ENCODE measurements around the gene PPP2R2B. TPM values are rescaled to one million over a fixed set of nuclear protein-coding genes. Genes with fewer than 3 reads are reported as not detected.

Gene PPP2R2B
- total RNA-seq, 1 experiment from 2014 or later = not detected

DNA sequence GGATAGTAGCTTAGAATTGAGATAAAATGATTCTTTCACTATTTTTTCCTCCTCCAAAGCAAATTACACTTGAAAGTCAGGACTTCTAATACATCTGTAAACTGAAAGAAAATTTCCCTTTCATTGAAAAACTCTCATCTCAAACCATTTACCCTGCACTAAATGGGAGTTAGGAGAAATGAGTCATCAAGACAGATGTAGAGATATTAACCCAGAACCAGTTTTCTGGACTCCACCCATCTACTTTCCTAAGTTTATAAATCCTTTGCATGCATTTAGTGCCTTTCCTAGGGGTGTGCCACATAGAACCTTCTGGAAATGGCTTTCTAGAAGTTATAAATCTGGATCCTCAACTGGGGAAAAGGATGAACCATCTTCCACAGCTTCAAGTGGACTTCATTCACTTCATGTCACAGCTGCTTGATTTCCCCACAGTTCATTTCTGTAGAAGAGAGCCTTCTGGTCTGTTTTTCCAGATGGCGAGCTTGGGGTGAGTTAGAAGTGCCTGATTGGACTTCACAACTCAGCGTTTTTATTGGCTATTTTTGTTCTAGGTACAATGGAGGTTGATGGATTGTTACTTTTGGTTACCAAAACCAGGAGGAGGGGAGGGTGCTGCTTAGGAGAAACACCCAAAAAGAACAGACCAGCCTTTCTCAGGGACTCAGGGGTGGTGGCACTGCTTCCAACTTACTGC, 290.1 kb downstream of the PPP2R2B start:
- no peak for DNase-seq (ENCODE audit: low spot score)
- no TSS peak for BruUV-seq (replicated peaks)
- Histone ChIP-seq H3K4me3 (ENCODE audit: low read depth, low read length, poor library complexity, severe bottlenecking) (no peak overlapping the region), H3K27ac (ENCODE audit: low read depth, low read length, poor library complexity, severe bottlenecking) (no peak overlapping the region), H3K9me3 (ENCODE audit: low read depth, low read length, poor library complexity, severe bottlenecking) (no peaks in the 10 kb centered on the region), H3K36me3 (ENCODE audit: insufficient read depth, low read length, poor library complexity, severe bottlenecking) (no peaks in the 10 kb centered on the region), H3K4me1 (ENCODE audit: insufficient read depth, low read length, poor library complexity, severe bottlenecking) (no peaks in the 10 kb centered on the region), H3K27me3 (replicated peaks; ENCODE audit: insufficient read depth, low read depth, low read length, poor library complexity) (peaks cover 78% of the 10 kb centered on the region)
- intact Hi-C loops (cut with micrococcal nuclease; ENCODE audit: unreplicated experiment) = no loop called here
- CTCF ChIA-PET = no interaction called here
- TF ChIP-seq, protein P1, sequence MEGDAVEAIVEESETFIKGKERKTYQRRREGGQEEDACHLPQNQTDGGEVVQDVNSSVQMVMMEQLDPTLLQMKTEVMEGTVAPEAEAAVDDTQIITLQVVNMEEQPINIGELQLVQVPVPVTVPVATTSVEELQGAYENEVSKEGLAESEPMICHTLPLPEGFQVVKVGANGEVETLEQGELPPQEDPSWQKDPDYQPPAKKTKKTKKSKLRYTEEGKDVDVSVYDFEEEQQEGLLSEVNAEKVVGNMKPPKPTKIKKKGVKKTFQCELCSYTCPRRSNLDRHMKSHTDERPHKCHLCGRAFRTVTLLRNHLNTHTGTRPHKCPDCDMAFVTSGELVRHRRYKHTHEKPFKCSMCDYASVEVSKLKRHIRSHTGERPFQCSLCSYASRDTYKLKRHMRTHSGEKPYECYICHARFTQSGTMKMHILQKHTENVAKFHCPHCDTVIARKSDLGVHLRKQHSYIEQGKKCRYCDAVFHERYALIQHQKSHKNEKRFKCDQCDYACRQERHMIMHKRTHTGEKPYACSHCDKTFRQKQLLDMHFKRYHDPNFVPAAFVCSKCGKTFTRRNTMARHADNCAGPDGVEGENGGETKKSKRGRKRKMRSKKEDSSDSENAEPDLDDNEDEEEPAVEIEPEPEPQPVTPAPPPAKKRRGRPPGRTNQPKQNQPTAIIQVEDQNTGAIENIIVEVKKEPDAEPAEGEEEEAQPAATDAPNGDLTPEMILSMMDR (conservative IDR thresholded peaks at IDR 0.05; ENCODE audit: low read depth, low read length) = no peak
- TF ChIP-seq EZH2 (IDR thresholded peaks at IDR 0.05; ENCODE audit: borderline replicate concordance, low read depth, low read length, poor library complexity, severe bottlenecking) = no peak
- POLR2A ChIA-PET (ENCODE audit: low non-redundant PET) = interaction anchor here (0.7 kb wide), 1 partner anchor 11 kb away, joined by 3 read pairs; no protein-coding TSS in a partner anchor

DNA sequence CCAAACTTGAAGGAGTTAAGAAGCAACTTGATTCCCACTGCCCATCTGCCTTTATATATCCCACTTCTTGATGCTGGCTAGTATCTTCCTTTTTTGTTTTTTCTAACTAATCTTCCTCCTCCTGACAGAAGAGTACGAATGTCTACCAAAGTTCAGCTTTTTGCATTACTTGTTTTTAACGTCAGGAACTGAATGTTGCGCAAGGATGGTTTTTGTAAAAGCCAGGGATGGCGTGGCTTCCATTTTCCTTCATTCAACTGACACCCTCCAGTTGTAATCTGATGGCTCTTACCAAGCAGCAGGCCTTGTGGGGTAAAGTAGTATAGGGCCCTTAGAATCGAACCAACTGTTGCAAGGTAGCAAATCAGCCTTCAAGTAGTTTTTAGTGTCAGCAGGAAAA, 291.8 kb downstream of the PPP2R2B start:
- no peaks in the 10 kb centered on the region for H3K4me1 ChIP-seq (ENCODE audit: insufficient read depth, low read length, poor library complexity, severe bottlenecking)
- ChIA-PET CTCF (no interaction called here), POLR2A (ENCODE audit: low non-redundant PET) (no interaction called here)
- no peak for TF ChIP-seq EZH2 (IDR thresholded peaks at IDR 0.05; ENCODE audit: borderline replicate concordance, low read depth, low read length, poor library complexity, severe bottlenecking)
- TF ChIP-seq, protein P1 (conservative IDR thresholded peaks at IDR 0.05; ENCODE audit: low read depth, low read length) = no peak
- no peaks in the 10 kb centered on the region for H3K9me3 ChIP-seq (ENCODE audit: low read depth, low read length, poor library complexity, severe bottlenecking)
- H3K36me3 ChIP-seq (ENCODE audit: insufficient read depth, low read length, poor library complexity, severe bottlenecking) = no peaks in the 10 kb centered on the region
- H3K27ac ChIP-seq (ENCODE audit: low read depth, low read length, poor library complexity, severe bottlenecking) = no peak overlapping the region
- intact Hi-C loops (cut with micrococcal nuclease; ENCODE audit: unreplicated experiment) = no loop called here
- no peak overlapping the region for H3K4me3 ChIP-seq (ENCODE audit: low read depth, low read length, poor library complexity, severe bottlenecking)
- BruUV-seq (replicated peaks) = no TSS peak
- peaks cover 72% of the 10 kb centered on the region for H3K27me3 ChIP-seq (replicated peaks; ENCODE audit: insufficient read depth, low read depth, low read length, poor library complexity)
- no peak for DNase-seq (ENCODE audit: low spot score)

DNA sequence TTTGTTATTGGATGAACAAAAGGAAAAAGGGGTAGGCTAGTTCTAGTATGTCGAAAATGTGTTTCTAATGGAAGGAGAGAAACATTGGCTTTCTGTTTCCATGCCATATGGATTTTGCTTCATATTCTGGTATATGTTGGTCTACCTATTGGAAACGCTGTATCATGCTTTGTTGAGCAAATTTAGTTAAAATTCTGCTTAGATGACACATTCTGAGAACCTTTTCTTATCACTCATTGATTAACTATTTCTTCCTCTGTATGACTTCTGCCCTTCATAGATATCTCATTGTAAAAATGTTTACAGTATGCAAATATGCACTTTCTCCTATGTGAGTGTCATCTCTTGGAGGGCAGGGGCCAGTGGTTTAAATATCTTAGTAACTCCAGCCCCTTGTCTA, 293.8 kb downstream of the PPP2R2B start:
- Histone ChIP-seq H3K27ac (ENCODE audit: low read depth, low read length, poor library complexity, severe bottlenecking) (no peak overlapping the region), H3K4me3 (ENCODE audit: low read depth, low read length, poor library complexity, severe bottlenecking) (no peak overlapping the region), H3K27me3 (replicated peaks; ENCODE audit: insufficient read depth, low read depth, low read length, poor library complexity) (peaks cover 59% of the 10 kb centered on the region), H3K9me3 (ENCODE audit: low read depth, low read length, poor library complexity, severe bottlenecking) (no peaks in the 10 kb centered on the region), H3K36me3 (ENCODE audit: insufficient read depth, low read length, poor library complexity, severe bottlenecking) (no peaks in the 10 kb centered on the region), H3K4me1 (ENCODE audit: insufficient read depth, low read length, poor library complexity, severe bottlenecking) (no peaks in the 10 kb centered on the region)
- TF ChIP-seq EZH2 (IDR thresholded peaks at IDR 0.05; ENCODE audit: borderline replicate concordance, low read depth, low read length, poor library complexity, severe bottlenecking) = no peak
- TF ChIP-seq, protein P1 (conservative IDR thresholded peaks at IDR 0.05; ENCODE audit: low read depth, low read length) = no peak
- ChIA-PET CTCF (no interaction called here), POLR2A (ENCODE audit: low non-redundant PET) (no interaction called here)
- intact Hi-C loops (cut with micrococcal nuclease; ENCODE audit: unreplicated experiment) = no loop called here
- no peak for DNase-seq (ENCODE audit: low spot score)
- BruUV-seq (replicated peaks) = no TSS peak
